OCI-LY1 (cell line): ENCODE measurements around the gene ZNF540.

Experiments
- CTCF ChIP-seq: fragments of 200-600 bp; sonication (generic), shearing (Covaris generic); IDR thresholded peaks from 2 replicates; pipeline ENCODE4 v1.5.1; 2017; ENCODE audit warnings: mild to moderate bottlenecking, antibody characterized with exemption, low read length, moderate library complexity, mixed read lengths
- EZH2 ChIP-seq: fragments of 200-600 bp; sonication (generic), shearing (Covaris generic); IDR thresholded peaks from 2 replicates; pipeline ENCODE4 v1.8.0; 2017; ENCODE audit warnings: borderline replicate concordance, mixed run types, mild to moderate bottlenecking, antibody characterized with exemption, low read length, moderate library complexity, mixed read lengths

- no peak for TF ChIP-seq CTCF
- no peak for TF ChIP-seq EZH2
Measured at GRCh38 chr19:37654629-37655300, 60.1 kb downstream of the ZNF540 start.
